ENCODE results near the gene CREB3L1. TPM values are rescaled to one million over a fixed set of nuclear protein-coding genes. Genes with fewer than 3 reads are reported as not detected.

CREB3L1 gene
- 20.3 and 22.9 TPM in 2 replicates for total RNA-seq
- 275 and 276 TPM in 2 replicates for polyA plus RNA-seq

GRCh38 chr11:46277622-46278386 is at the start of gene CREB3L1:
TSS of gene CREB3L1 (plus strand) at chr11:46277662. CDS start at chr11:46278112, 450 bp downstream.
- no peak for TF ChIP-seq EZH2 (IDR thresholded peaks at IDR 0.05; ENCODE audit: borderline replicate concordance)
- TF ChIP-seq, protein P1, sequence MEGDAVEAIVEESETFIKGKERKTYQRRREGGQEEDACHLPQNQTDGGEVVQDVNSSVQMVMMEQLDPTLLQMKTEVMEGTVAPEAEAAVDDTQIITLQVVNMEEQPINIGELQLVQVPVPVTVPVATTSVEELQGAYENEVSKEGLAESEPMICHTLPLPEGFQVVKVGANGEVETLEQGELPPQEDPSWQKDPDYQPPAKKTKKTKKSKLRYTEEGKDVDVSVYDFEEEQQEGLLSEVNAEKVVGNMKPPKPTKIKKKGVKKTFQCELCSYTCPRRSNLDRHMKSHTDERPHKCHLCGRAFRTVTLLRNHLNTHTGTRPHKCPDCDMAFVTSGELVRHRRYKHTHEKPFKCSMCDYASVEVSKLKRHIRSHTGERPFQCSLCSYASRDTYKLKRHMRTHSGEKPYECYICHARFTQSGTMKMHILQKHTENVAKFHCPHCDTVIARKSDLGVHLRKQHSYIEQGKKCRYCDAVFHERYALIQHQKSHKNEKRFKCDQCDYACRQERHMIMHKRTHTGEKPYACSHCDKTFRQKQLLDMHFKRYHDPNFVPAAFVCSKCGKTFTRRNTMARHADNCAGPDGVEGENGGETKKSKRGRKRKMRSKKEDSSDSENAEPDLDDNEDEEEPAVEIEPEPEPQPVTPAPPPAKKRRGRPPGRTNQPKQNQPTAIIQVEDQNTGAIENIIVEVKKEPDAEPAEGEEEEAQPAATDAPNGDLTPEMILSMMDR (IDR thresholded peaks at IDR 0.05; ENCODE audit: poor library complexity), result no peak
- peak within 1 kb of the TSS; percentile 29 for H2AFZ ChIP-seq
- peaks cover 63% of the 10 kb centered on the region for H3K4me1 ChIP-seq (ENCODE audit: insufficient read depth)
- H3K79me2 ChIP-seq, result peaks cover 47% of the 10 kb centered on the region
- no peaks in the 10 kb centered on the region for H3K9me3 ChIP-seq (ENCODE audit: low read depth)
- H4K20me1 ChIP-seq (ENCODE audit: insufficient read depth, poor library complexity, severe bottlenecking), result peaks cover 4% of the 10 kb centered on the region
- peak within 1 kb of the TSS; percentile 83 for H3K4me3 ChIP-seq
- peak; percentile 36 for DNase-seq (ENCODE audit: low spot score)
- peak within 1 kb of the TSS; percentile 94 for H3K27ac ChIP-seq
- no peaks in the 10 kb centered on the region for H3K27me3 ChIP-seq
- H3K9me2 ChIP-seq (replicated peaks; ENCODE audit: insufficient read depth), result no peaks in the 10 kb centered on the region
- peak within 1 kb of the TSS; percentile 90 for H3K4me2 ChIP-seq
- under 1% methylated on average over 39 of the region's 61 CpGs for WGBS (ENCODE audit: low lambda C conversion rate, missing lambda C conversion rate)
- H3K36me3 ChIP-seq (replicated peaks; ENCODE audit: insufficient read depth, low read depth), result no peaks in the 10 kb centered on the region

GRCh38 chr11:46229230-46229629 is 48.2 kb upstream of the CREB3L1 start:
- no peaks in the 10 kb centered on the region for H3K79me2 ChIP-seq
- TF ChIP-seq EZH2 (IDR thresholded peaks at IDR 0.05; ENCODE audit: borderline replicate concordance) (no peak), EZH2phosphoT487 (IDR thresholded peaks at IDR 0.05; ENCODE audit: low read depth, severe bottlenecking, unreplicated experiment) (no peak)
- TF ChIP-seq, protein P1 (IDR thresholded peaks at IDR 0.05; ENCODE audit: poor library complexity), result no peak
- H3K27ac ChIP-seq, result no peak overlapping the region
- H3K4me2 ChIP-seq, result no peak overlapping the region
- no peaks in the 10 kb centered on the region for H3K9me2 ChIP-seq (replicated peaks; ENCODE audit: insufficient read depth)
- no peaks in the 10 kb centered on the region for H4K20me1 ChIP-seq (ENCODE audit: insufficient read depth, poor library complexity, severe bottlenecking)
- no peaks in the 10 kb centered on the region for H3K4me1 ChIP-seq (ENCODE audit: insufficient read depth)
- no peaks in the 10 kb centered on the region for H3K27me3 ChIP-seq
- no peak for DNase-seq (ENCODE audit: low spot score)
- 96% methylated on average over 13 of the region's 13 CpGs for WGBS (ENCODE audit: low lambda C conversion rate, missing lambda C conversion rate)
- no peaks in the 10 kb centered on the region for H3K9me3 ChIP-seq (ENCODE audit: low read depth)
- H3K4me3 ChIP-seq, result no peak overlapping the region
- no peak overlapping the region for H2AFZ ChIP-seq
- H3K36me3 ChIP-seq (replicated peaks; ENCODE audit: insufficient read depth, low read depth), result no peaks in the 10 kb centered on the region

DNA sequence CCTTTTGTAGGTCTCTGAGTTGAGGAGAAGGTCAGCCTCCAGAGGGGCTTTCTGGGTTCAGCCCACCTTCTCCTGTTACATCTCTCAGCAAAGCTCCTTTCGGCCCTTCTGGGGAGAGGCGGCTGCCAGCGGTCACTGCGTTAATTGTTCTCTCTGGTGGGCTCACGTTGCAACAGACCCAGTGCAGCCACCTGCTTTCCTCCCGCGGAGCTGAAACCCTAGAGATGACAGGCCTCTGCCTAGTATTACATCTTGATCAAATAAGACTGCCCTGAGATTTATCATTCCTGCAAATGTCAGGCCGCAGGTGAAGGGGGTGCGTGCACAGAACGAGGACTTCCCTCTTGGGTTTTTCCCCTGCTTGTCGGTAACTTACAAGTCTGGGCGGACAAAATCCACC is 43.2 kb upstream of the CREB3L1 start:
- no peak overlapping the region for H2AFZ ChIP-seq
- H3K79me2 ChIP-seq, result no peaks in the 10 kb centered on the region
- TF ChIP-seq, protein P1 (IDR thresholded peaks at IDR 0.05; ENCODE audit: poor library complexity), result no peak
- TF ChIP-seq EZH2 (IDR thresholded peaks at IDR 0.05; ENCODE audit: borderline replicate concordance), result no peak
- no peak for TF ChIP-seq EZH2phosphoT487 (IDR thresholded peaks at IDR 0.05; ENCODE audit: low read depth, severe bottlenecking, unreplicated experiment)
- H3K4me3 ChIP-seq, result no peak overlapping the region
- peaks cover 16% of the 10 kb centered on the region for H3K4me1 ChIP-seq (ENCODE audit: insufficient read depth)
- no peaks in the 10 kb centered on the region for H3K9me2 ChIP-seq (replicated peaks; ENCODE audit: insufficient read depth)
- H3K36me3 ChIP-seq (replicated peaks; ENCODE audit: insufficient read depth, low read depth), result no peaks in the 10 kb centered on the region
- no peaks in the 10 kb centered on the region for H4K20me1 ChIP-seq (ENCODE audit: insufficient read depth, poor library complexity, severe bottlenecking)
- WGBS (ENCODE audit: low lambda C conversion rate, missing lambda C conversion rate), result 65% methylated on average over 12 of the region's 12 CpGs
- no peak for DNase-seq (ENCODE audit: low spot score)
- no peaks in the 10 kb centered on the region for H3K9me3 ChIP-seq (ENCODE audit: low read depth)
- H3K4me2 ChIP-seq, result no peak overlapping the region
- H3K27ac ChIP-seq, result no peak overlapping the region
- H3K27me3 ChIP-seq, result no peaks in the 10 kb centered on the region
